NOMO-1 (cell line): Measurements from ENCODE around the gene CRLF1.

Source experiments
- DNase-seq, 2 experiments: peaks; one replicate each; lab custom pipeline; 2025; ENCODE audit not compliant: unreplicated experiment in 2 of 2; lab: John Stamatoyannopoulos, UW

The CRLF1 gene, protein sequence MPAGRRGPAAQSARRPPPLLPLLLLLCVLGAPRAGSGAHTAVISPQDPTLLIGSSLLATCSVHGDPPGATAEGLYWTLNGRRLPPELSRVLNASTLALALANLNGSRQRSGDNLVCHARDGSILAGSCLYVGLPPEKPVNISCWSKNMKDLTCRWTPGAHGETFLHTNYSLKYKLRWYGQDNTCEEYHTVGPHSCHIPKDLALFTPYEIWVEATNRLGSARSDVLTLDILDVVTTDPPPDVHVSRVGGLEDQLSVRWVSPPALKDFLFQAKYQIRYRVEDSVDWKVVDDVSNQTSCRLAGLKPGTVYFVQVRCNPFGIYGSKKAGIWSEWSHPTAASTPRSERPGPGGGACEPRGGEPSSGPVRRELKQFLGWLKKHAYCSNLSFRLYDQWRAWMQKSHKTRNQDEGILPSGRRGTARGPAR

DNA sequence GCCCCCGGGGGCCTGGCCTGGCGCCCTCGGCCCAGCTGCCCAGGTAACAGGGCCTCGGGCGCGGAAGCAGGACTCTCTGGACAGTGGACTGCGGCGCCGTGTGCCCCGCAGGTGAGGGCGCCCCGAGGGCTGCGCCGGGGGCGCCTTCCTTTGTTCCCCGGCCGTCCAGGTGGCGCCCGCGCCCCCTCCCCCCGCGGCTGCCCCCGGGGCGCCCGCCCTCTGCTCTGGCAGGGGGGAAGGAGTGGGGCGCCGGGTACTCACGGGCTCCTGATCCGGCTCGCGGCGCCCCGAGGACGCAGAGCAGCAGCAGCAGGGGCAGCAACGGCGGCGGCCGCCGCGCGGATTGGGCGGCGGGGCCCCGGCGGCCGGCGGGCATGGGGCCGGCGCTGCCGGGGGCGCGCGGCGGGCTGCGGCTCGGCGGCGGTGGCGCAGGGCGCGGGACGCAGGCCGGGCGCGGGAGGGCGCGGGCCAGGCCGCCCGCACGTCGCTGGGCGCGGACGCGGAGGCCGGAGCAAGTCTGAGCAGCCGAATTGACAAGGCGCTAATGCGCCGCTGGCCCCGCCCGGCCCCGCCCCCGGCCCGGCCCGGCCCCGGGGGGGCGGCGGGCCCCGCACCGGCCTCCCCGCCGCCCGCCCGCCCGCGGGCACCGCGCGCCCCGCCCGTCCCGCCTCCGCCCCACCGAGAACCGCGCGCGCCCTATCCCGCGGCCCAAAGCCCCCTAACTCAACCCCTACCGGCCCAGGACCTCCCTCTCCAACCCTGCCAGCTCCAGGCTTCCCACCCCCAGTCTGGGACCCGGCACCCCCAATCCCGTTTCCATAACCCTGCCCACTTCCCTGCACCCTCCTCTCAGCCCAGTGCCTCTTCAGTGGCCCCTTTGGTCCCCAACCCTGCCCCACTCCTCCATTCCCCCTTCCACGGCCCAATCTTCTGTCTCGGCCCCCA lies at the start of gene CRLF1:
TSS of gene CRLF1 (minus strand) at position 519 of the 945 bp plus-strand sequence. CDS start at position 376, 143 bp downstream.
- no peak for DNase-seq

DNA sequence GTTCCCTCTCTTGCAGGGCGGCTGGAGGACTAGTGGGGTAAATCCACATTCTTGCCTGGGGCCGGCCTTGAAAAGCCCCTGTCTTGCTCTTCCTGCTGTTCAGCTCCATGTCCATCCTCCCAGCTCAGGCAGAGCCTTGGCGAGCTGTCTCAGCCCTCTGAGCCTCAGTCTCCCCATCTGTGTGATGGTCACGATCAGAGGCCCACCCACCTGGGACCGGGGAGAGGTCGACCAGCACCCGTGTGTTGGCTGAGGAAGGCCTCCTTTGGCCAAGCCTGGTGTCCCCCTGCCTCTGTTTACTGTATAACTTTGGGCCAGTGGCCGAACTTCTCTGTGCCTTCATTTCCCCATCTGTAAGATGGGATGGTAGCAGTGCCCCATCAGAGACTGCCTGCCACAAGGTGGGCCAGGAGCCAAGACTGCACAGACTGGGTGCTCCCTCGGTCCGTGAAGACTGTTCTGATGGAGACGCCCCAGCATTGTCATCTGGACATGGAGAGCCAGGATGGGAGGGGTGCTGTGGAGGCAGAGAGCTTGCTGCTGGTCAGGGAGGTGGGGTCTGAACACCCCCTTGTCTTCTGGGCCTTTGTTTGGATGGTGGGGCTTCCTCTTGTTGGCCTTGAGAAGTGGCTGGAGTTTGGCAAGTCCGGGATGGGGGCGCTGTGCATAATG lies 48.7 kb upstream of the CRLF1 start:
- no peak for DNase-seq

DNA sequence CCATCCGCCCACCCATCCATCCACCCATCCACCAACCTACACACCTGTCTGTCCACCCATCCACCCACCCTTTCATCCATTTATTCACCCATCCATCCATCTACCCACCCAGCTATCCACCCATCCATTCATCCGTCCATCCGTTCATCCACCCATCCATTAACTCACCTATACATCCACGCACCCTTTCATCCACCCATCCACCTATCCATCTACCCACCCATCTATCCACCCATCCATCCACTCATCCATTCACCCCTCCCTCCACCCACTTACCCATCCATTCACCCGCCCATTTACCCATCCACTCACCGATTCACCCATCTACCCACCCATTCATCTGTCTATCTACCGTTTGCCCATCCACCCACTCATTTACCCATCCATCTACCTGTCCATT lies 47.9 kb upstream of the CRLF1 start:
- DNase-seq = no peak

DNA sequence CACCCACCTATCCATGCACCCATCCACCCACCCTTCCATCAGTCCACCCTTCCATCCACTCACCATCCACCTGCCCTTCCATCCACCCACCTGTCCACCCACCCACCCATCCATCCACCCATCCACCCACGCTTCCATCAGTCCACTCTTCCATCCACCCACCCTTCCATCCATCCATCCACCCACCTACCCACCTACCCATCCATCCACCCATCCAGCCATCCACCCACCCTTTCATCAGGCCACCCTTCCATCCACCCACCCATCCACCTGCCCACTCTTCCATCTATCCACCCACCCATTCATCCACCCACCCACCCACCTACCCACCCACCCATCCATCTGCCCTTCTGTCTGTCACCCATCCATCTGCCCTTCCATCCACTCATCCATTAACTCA lies 47.3 kb upstream of the CRLF1 start:
- no peak for DNase-seq

DNA sequence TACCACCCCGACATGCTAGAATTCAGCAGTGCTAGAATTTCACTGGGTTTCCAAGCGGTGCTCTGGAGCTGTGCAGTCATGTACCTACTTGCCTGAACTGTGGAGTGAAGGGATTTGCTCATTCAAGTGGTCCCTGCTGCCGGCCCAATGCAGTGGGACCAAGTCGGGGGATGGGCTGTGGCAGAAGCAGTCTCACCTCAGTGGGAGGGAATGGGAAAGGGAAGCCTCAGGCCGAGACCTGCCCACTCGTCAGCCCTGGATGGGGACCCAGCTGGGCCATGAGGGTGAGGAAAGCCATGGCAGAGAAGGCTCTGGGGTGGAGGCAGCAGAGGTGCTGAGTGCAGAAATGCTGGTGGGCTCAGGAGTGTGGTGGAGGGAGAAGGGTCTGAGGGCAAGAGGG lies 45.1 kb upstream of the CRLF1 start:
- no peak for DNase-seq

DNA sequence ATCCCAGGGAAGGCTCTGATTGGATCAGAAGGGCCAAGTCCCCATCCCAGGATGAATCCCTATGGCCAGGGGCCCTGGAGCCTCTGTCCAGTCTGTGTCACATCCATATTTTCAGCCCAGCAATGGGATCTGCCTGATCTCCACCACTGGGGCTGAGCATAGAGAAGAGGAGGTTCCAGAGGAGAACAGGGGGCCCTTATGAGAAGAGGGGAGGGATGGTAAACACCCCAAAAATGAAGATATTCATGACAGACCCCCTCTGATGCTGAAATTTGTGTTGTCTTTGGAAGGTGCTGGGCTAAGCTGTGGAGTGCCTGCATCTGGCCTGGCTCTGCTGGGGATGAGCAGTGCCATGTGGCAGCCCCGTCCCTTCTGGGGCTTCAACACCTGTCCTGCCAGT lies 44.7 kb upstream of the CRLF1 start:
- no peak for DNase-seq

DNA sequence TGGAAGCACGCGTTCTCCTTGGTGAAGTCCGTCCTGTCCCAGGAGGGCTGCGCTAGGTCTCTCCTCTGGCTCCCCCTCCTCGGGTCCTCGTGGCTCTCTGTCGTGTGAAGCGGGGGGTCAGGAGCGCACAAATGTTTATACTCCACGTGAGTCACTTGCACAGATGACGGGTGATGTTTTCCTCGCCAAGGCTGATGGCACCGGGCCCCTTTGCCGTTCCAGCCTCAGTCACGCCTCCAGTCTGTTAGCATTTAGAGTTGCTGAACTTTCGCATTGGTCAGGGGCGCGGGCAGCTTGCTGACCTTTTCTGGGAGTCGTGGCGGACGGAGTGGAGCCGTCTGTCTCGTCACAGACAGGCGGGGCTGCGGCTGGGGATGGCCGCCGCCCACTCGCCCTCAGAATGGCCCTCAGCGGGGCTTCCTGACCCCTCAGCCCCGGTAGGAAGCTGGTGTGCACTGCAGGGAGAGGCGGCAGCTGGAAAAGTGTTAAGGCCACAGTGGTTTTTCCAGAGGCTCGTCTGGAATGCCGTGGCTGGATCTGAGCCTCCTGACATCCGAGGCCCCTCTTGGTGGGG lies 44.0 kb upstream of the CRLF1 start:
- DNase-seq = no peak

DNA sequence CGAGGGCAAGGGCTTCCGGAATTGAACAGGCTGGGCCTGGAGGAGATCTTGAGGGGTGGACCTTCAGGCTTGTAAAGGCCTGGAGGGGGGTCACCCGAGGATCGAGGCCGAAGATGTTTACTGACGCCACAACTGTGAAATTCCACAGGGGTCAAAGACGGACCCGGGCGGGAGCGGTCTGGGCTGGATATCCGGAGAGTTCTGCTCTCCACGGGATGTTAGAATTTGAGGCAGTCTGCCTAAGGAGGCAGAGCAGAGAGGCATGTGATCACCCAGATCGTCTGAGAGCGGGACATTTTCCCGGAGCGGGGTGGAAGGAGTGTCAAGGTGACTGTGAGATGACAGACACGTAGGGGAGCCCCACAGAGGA lies 43.4 kb upstream of the CRLF1 start:
- no peak for DNase-seq

DNA sequence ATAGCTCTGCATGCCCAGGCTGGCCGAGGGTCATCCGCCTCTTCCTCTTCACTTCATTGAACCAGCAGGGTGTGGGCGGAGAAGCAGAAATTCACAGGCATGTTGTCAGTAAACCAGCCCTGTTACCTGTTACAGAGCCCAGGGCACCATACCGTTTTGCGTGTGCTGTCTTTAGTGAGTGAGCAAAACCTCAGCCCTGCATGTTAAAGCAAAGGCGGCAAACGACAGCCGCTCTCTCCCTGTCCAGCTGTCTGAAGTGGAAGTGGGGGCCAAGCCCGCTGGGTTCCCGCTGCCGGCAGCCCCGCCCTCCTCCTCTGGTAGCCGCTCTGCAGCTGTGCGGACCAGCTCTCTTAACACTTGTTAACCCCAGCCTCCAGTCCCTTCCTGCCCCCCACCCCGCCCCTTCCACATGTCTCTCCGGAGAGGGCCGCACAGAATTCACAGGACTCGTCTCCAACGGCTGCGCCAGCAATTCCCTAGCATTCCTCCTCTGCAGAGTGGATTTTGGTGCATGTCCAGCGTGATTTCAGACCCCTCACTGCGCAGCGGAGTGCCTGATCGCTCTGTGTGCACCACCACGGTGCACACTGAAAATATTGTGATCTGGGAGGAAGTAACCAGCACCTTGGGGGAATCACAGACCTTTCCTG lies 42.9 kb upstream of the CRLF1 start:
- no peak for DNase-seq

DNA sequence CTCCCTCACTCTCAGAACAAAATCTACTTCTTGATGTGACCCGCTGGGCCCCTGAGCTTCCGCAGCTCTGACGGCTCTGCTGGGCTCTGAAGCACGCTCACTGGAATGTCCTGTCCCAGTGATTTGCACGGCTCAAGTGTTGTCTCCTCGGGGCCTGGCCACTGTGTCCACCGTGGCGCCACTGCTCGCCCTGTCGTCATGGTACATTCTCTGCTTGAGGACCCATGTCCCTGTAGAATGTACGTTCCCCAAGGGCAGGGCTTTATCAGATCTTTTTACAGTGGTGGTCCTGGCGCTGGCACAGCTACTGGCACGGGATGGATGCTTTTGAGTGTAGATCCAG lies 42.3 kb upstream of the CRLF1 start:
- no peak for DNase-seq

DNA sequence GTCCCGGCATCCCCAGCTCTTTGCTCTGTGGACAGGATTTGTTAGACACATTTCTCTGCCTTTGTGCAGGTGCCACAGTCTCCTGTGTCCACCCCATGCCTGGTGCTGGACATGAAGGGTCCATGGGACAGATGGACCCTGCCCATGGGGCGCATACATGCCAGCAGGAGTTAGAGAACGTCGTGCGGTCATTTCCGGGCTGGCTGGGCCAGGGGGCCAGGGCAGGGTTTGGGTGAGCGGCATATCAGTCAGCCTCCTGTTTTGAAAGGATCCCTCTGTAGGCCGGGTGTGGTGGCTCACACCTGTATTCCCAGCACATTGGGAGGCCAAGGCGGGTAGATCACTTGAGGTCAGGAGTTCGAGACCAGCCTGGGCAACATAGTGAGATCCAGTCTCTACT lies 41.2 kb upstream of the CRLF1 start:
- DNase-seq = no peak

DNA sequence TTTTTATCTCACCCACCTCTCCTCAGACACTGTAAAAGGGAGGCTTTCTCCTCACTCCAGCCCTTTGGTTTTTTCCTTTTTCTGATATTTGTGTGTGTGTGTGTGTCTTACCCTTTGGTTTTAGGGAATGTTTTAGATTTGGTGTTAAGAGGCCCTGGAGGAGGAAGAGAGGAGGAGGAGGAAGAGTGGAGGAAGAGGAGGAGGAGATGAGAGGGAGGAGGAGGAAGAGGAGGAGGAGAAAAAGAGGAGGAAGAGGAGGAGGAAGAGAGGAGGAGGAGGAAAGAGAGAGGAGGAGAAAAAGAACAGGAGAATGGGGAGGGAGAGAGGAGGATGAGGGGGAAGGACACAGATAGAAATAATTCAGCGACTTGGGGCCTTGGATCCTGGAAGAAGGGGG lies 40.8 kb upstream of the CRLF1 start:
- DNase-seq = no peak

DNA sequence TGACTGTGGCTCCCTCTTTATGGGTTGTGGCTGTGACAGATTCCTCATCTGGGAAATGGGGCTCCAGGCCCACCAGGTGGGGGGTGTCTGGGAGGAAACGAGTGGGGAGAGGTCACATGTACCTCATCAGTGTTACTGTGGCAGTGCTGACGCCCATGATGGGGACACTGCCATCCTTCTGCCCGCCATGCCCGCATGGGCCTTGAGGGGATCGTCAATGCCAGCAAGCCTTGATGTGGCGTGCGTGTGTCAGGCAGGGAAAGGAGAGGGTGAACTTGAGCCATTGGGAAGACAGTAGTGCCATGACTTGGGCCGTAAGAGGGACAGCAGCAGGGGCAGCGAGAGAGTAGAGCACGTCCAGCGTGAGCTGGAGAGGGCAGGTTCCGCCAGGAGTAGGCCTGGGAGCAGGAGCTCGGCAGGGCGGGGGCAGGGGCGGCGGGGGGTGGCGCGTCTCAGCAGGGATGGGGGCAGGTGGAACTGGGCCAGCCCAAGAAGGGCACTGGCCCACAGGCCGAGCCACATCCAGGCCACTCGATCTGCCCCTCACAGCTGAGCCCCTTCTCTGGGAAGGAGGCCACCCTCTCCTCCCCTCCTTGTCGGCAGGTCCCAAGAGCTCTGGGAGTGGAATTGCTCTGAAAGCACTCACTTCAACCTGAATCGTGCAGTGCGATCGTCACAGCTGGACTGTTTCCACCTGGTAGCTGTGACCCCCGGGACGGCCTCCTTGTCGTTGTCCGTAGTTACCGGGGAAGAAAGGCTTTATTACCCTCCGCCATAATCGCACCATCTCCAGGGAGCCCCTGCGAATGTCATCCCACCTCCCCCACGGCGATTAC lies 40.2 kb upstream of the CRLF1 start:
- no peak for DNase-seq

DNA sequence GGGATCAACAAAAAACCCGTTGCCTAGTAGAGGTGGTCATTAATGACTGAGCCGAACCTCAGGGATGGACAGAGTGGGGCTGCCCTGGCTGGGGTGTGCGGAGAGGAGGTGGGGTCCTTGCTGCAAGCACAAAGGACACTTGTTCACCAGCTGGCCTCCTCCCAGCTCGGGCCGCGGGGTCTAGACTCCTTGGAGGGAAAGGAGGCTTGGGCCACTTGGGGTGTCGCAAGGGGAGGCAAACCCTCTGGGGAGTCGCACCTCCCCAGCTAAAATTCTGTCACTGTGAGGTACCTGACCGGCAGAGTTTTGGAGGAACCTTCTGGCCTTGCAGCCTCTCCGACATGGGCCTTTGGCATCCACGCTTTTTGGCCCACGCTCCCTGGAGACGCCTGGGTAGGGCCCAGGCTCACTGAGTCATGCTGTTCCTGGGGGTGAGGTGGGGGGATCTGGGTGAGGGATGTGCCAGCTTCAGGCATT lies 38.5 kb upstream of the CRLF1 start:
- no peak for DNase-seq

DNA sequence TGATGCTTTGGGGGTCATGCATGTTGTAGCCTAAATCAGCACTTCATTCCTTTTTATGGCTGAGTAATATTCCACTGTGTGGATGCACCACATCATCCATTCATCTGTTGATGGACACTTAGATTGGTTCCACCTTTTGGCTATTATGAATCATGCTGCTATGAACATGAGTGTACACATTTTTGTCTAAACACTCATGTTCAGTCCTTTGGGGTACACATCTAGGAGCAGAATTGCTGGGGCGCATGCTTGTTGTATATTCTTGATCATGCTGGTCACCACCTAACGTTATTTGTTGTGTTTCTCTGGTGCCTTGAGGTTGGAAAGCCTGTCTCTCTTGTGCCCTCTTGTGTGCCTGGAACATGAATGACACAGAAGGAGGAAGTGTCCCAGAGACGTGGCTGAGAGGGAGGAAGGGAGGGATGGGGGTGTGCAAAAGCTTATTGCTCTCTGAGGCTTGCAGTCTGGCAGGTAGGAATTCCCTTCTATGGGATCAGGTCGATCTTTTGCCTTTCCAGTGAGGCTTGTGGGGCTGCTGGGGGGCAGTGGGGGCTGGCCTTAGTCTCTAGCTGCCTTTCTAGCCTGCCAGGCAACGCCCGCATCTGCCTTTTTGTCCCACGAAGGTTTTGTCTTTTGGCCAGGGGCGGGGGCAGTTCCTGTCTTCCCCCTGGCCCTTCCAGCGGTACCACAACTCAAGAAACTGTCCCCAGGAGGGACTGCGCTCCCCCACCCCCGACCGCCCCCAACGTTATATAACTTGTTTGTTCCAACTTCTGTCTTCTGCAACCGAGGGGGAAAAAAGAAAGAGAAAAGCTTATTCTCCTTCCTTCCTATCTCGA lies 37.8 kb upstream of the CRLF1 start:
- peak; percentile 70 to 76 for DNase-seq

DNA sequence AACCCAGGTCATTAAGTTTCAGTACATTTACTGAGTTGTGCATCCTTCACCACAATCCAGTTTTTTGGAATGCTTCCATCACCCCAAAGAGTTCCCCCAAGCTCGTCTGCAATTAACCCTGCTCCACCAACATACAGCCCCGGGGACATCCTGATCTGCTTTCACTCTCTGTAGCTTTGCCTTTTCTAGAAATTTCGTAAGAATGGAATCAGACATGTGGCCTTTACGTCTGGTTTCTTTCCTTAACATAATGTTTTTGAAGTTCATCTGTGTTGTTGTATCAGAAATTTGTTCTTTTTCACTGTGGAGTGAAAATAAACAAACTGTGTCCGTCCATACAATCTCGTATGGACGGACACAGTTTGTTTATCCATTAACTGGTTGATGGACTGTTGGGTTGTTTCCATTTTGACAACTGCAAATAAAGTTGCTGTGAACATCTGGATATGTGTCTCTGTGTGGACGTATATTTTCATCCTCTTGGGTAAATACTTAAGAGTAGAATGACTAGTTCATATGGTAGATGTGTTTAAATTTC lies 33.2 kb upstream of the CRLF1 start:
- no peak for DNase-seq

DNA sequence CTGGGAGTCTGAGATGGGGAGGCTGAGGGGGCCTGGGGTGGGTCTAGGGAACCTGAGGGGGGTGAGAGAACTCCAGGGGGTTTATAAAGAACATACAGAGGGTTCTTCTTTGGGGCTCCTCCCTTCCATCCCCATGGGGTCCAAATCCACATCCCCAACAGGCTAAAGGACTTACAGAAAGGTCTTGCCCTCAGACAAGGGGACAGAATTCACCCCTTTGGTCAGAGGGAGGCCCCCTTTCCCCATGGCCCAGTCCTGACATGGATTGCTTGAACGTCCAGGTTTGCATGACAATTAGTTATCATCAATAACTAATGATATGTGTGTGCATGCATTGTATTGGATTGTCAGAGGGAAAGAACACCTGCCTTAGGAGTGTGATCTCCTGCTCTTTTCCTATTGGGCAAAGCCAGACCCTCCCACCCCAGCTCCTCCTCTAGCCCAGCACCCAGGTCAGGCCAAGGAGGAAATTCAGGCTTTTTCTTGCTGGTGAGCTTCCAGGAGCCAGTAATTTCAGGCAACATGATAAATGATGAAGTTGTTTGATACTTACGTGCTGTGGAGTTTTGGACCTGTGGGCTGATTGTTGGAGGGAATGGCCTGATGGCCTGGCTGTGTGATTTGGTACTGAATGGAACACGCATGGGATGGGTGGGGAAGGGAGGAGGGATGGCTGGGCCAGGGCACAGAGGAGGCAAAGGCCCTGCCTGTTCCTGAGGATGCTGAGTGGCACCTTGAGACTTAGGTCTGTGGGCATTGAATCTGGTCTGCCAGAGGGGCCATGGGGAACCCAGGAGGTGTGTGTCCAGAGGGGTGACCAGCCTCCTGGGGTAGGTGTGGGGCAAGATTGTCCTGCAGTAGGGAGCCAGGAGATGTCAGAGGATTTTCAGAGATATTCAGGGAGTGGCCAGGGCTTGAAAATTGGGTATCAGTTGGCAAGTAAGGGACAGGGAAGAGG lies 31.4 kb upstream of the CRLF1 start:
- DNase-seq = no peak
